ENCODE measurements around the gene HTRA1. TPM values are rescaled to one million over a fixed set of nuclear protein-coding genes. Genes with fewer than 3 reads are reported as not detected.

The HTRA1 gene
- polyA plus RNA-seq, 1 donor from 2014 or later = 1.4 TPM

DNA sequence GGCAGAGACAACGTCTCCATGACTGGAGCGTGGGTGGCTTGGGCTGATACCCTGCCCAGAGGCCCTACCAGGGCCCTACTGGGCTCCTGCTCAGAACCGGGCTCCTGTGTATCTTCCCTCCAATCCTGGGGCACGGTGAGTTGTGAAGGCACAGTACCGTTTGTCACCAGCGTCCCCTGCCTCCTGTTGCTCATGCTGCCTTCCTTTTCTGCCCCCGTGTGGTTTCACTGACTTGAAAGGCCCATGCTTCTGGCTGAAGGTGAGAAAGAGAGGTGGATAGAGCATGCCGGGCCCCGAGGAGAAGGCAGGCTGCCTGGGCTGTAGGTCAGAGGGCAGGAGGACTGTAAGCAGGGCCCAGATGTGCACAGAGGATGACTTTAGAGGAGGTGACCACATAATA, 90.1 kb downstream of the HTRA1 start:
- Histone ChIP-seq H3K9ac (ENCODE audit: low read length) (no peak overlapping the region), H4K20me1 (ENCODE audit: insufficient read depth) (no peaks in the 10 kb centered on the region), H3K27ac (ENCODE audit: low read length) (no peak overlapping the region), H2AFZ (ENCODE audit: low read depth, low read length) (no peak overlapping the region), H3K4me2 (ENCODE audit: low read length) (no peak overlapping the region), H3K27me3 (ENCODE audit: insufficient read depth, low read depth, low read length) (no peaks in the 10 kb centered on the region), H3F3A (ENCODE audit: insufficient read depth, low read length, poor library complexity, severe bottlenecking) (no peaks in the 10 kb centered on the region), H3K36me3 (ENCODE audit: insufficient read depth, low read length) (no peaks in the 10 kb centered on the region), H3K79me2 (replicated peaks; ENCODE audit: insufficient read depth, low read length) (no peaks in the 10 kb centered on the region), H3K9me2 (ENCODE audit: insufficient read depth, low read length) (no peaks in the 10 kb centered on the region), H3K9me3 (ENCODE audit: low read length) (no peaks in the 10 kb centered on the region), H3K4me3 (ENCODE audit: low read length) (no peak overlapping the region)
- TF ChIP-seq EP300 (conservative IDR thresholded peaks at IDR 0.05; ENCODE audit: poor library complexity, severe bottlenecking) (no peak), MXI1 (conservative IDR thresholded peaks at IDR 0.05; ENCODE audit: poor library complexity, severe bottlenecking) (no peak), TAF1 (IDR thresholded peaks at IDR 0.05; ENCODE audit: low read depth) (no peak), EZH2 (IDR thresholded peaks at IDR 0.05; ENCODE audit: borderline replicate concordance, insufficient read depth, low read length, poor library complexity, severe bottlenecking) (no peak), RAD21 (conservative IDR thresholded peaks at IDR 0.05) (no peak), POLR2AphosphoS5 (IDR thresholded peaks at IDR 0.05) (no peak), SMC3 (conservative IDR thresholded peaks at IDR 0.05; ENCODE audit: poor library complexity) (no peak)
- TF ChIP-seq, protein P1, sequence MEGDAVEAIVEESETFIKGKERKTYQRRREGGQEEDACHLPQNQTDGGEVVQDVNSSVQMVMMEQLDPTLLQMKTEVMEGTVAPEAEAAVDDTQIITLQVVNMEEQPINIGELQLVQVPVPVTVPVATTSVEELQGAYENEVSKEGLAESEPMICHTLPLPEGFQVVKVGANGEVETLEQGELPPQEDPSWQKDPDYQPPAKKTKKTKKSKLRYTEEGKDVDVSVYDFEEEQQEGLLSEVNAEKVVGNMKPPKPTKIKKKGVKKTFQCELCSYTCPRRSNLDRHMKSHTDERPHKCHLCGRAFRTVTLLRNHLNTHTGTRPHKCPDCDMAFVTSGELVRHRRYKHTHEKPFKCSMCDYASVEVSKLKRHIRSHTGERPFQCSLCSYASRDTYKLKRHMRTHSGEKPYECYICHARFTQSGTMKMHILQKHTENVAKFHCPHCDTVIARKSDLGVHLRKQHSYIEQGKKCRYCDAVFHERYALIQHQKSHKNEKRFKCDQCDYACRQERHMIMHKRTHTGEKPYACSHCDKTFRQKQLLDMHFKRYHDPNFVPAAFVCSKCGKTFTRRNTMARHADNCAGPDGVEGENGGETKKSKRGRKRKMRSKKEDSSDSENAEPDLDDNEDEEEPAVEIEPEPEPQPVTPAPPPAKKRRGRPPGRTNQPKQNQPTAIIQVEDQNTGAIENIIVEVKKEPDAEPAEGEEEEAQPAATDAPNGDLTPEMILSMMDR (IDR thresholded peaks at IDR 0.05; ENCODE audit: poor library complexity, severe bottlenecking) = no peak
- TF ChIP-seq, protein P2, sequence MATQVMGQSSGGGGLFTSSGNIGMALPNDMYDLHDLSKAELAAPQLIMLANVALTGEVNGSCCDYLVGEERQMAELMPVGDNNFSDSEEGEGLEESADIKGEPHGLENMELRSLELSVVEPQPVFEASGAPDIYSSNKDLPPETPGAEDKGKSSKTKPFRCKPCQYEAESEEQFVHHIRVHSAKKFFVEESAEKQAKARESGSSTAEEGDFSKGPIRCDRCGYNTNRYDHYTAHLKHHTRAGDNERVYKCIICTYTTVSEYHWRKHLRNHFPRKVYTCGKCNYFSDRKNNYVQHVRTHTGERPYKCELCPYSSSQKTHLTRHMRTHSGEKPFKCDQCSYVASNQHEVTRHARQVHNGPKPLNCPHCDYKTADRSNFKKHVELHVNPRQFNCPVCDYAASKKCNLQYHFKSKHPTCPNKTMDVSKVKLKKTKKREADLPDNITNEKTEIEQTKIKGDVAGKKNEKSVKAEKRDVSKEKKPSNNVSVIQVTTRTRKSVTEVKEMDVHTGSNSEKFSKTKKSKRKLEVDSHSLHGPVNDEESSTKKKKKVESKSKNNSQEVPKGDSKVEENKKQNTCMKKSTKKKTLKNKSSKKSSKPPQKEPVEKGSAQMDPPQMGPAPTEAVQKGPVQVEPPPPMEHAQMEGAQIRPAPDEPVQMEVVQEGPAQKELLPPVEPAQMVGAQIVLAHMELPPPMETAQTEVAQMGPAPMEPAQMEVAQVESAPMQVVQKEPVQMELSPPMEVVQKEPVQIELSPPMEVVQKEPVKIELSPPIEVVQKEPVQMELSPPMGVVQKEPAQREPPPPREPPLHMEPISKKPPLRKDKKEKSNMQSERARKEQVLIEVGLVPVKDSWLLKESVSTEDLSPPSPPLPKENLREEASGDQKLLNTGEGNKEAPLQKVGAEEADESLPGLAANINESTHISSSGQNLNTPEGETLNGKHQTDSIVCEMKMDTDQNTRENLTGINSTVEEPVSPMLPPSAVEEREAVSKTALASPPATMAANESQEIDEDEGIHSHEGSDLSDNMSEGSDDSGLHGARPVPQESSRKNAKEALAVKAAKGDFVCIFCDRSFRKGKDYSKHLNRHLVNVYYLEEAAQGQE (IDR thresholded peaks at IDR 0.05; ENCODE audit: borderline replicate concordance) = no peak

DNA sequence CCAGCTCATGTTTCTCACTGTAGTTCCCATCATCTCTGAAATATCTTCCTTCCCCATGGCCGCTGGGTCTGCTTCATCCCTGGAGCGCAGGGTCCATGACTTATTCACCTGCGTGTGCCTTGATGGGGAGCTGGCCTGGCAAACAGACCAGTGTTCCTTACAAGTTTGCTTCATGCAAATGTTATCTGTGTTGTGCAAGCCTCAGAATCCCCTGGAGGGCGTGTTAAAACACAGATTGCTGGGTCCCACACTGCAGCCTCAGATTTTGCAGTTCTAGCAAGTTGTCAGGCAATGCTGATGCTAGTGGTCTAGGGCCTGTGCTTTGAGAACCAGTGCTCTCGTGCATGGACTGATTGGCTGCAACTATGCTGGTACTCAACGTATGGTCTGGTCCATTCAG, 92.0 kb downstream of the HTRA1 start:
- Histone ChIP-seq H3K4me2 (ENCODE audit: low read length) (no peak overlapping the region), H3K27ac (ENCODE audit: low read length) (no peak overlapping the region), H3K79me2 (replicated peaks; ENCODE audit: insufficient read depth, low read length) (no peaks in the 10 kb centered on the region), H4K20me1 (ENCODE audit: insufficient read depth) (no peaks in the 10 kb centered on the region), H2AFZ (ENCODE audit: low read depth, low read length) (no peak overlapping the region), H3K4me3 (ENCODE audit: low read length) (no peak overlapping the region), H3K36me3 (ENCODE audit: insufficient read depth, low read length) (no peaks in the 10 kb centered on the region), H3K9me2 (ENCODE audit: insufficient read depth, low read length) (no peaks in the 10 kb centered on the region), H3K27me3 (ENCODE audit: insufficient read depth, low read depth, low read length) (no peaks in the 10 kb centered on the region), H3F3A (ENCODE audit: insufficient read depth, low read length, poor library complexity, severe bottlenecking) (no peaks in the 10 kb centered on the region), H3K9ac (ENCODE audit: low read length) (no peak overlapping the region), H3K9me3 (ENCODE audit: low read length) (no peaks in the 10 kb centered on the region)
- TF ChIP-seq EZH2 (IDR thresholded peaks at IDR 0.05; ENCODE audit: borderline replicate concordance, insufficient read depth, low read length, poor library complexity, severe bottlenecking) (no peak), SMC3 (conservative IDR thresholded peaks at IDR 0.05; ENCODE audit: poor library complexity) (no peak), POLR2AphosphoS5 (IDR thresholded peaks at IDR 0.05) (no peak), TAF1 (IDR thresholded peaks at IDR 0.05; ENCODE audit: low read depth) (no peak), MXI1 (conservative IDR thresholded peaks at IDR 0.05; ENCODE audit: poor library complexity, severe bottlenecking) (no peak), EP300 (conservative IDR thresholded peaks at IDR 0.05; ENCODE audit: poor library complexity, severe bottlenecking) (no peak), RAD21 (conservative IDR thresholded peaks at IDR 0.05) (no peak)
- TF ChIP-seq, protein P1 (IDR thresholded peaks at IDR 0.05; ENCODE audit: poor library complexity, severe bottlenecking) = no peak
- TF ChIP-seq, protein P2 (IDR thresholded peaks at IDR 0.05; ENCODE audit: borderline replicate concordance) = no peak
